Islet precursor cell (in vitro differentiated cells): ENCODE results near the gene SHLD1.
"Not testable (repeated sequence)": the region's sequence is repeated elsewhere in the genome, so short reads cannot be mapped to it uniquely, and the experiment has no call there.

Experiments used
- DNase-seq: peaks from one replicate; pipeline ENCODE4 v3.0.0-alpha.2; 2018

SHLD1 gene

GRCh38 chr20:5749952-5750779, at the start of gene SHLD1:
Gene SHLD1 (plus strand): TSS chr20:5750401. CDS start chr20:5772866, 22,465 bp downstream.
- peak; percentile 91 for DNase-seq

GRCh38 chr20:5702339-5702738, 47.9 kb upstream of the SHLD1 start:
- DNase-seq, result not testable (repeated sequence)

- DNase-seq, result no peak
These were observed 46.5 kb upstream of the SHLD1 start for GRCh38 chr20:5703681-5704101.

GRCh38 chr20:5705827-5706226, 44.4 kb upstream of the SHLD1 start:
- no peak for DNase-seq

DNA sequence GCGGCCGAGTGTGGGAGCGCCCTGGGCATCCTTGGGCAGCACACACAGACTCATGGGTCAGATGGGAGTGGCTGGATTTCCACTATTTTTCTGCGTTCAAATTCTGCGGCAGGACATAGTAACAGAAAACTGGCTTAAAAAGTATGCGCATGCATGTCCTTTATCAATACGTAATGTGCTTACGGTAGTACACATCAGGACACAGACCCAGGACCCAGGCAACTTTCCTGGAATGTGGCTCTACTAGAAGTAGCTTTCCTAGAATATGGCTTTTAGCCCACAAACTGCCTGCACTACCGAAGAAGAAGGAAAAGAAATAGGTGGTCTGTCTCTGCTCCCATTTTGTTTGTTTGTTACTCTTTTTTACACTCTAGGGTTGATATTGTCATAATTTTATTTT, 43.4 kb upstream of the SHLD1 start:
- no peak for DNase-seq

GRCh38 chr20:5710551-5710950, 39.6 kb upstream of the SHLD1 start:
- no peak for DNase-seq

GRCh38 chr20:5714261-5715041, 35.8 kb upstream of the SHLD1 start:
- no peak for DNase-seq

DNA sequence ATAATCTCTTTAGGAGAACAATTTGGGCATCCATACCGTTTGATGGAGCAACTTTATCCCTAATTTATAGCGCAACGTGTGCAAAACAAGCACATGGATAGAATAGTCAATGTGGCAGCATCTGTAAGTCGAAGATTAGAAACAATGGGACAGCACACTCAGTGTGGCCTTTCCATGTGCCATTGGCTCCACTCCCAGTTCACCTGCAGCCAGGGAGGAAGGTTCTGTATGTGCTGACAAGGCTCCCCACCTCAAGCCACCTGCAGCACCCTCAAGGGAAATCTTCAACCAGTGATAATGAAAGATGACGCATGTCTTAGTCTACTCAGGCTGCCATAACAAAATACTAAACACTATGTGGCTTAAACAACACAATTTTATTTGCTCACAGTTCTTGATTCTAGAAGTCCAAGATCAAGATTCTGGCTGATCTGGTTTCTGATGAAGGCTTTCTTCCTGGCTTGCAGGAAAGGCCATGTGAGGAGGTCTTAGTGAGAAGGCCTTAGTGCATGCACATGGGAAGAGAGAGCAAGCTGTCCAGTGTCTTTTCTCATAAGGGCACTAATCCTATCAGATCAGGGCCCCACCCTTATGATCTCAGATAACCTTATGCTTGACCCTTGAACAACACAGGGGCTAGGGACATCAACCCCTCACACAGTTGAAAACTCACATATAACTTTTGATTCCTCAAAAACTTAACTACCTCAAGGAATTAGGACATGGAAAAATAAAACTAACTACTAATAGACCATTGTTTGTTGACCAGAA, 34.9 kb upstream of the SHLD1 start:
- no peak for DNase-seq

DNA sequence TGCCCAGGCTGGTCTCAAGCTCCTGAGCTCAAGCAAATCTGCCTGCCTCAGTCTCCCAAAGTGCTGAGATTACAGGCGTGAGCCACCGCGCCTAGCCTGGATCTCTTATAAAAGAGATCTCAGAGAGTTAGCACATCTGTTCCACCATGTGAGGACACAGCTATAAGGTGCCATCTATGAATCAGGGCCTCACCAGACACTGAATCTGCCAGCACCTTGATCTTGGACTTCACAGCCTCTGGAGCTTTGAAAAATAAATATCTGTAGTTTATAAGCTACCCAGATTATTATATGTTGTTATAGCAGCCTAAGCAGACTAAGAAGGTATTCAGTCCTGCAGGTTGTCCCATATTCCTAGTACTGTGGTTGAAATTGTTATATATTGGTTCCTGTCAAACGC, 33.2 kb upstream of the SHLD1 start:
- DNase-seq, result no peak

DNA sequence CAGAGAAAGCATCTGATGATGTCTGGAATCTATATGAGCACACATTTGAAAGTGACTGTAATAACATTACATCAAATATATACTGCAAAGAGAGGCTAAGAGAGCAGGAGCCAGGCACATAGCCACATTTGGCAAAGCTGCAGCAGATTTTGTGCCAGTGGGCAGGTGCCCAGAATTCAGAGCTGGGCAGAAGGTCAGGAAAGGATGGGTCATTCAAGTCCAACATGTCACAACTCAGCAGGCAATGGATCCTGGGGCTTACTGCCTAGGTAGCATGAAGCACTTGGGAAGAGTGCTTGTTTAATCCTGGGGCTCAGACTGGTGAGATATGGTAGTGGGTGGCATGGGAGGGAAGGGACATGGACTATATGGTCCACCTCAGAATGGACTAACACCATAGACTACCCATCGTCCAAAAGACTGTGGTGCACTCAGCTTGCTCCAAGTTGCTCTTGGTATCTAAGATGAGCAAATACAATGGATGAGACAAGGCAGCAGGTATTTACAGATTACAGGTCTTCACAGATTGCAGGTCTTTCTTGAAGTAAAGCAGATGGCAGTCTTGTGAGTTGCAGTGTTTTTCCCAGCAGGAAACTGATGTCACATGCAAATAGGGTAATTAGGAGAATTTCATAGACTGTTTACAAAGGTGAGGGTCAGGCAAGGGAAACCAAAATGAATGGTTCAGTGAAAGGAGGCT, 31.2 kb upstream of the SHLD1 start:
- no peak for DNase-seq

GRCh38 chr20:5719861-5720403, 30.3 kb upstream of the SHLD1 start:
- no peak for DNase-seq

- no peak for DNase-seq
These were observed 29.5 kb upstream of the SHLD1 start for GRCh38 chr20:5720696-5721095.

GRCh38 chr20:5721356-5721755, 28.8 kb upstream of the SHLD1 start:
- not testable (repeated sequence) for DNase-seq

GRCh38 chr20:5722927-5723326, 27.3 kb upstream of the SHLD1 start:
- no peak for DNase-seq

GRCh38 chr20:5725183-5725463, 25.1 kb upstream of the SHLD1 start:
- not testable (repeated sequence) for DNase-seq

GRCh38 chr20:5727018-5727515, 23.1 kb upstream of the SHLD1 start:
- no peak for DNase-seq

- DNase-seq, result no peak
These were observed 20.9 kb upstream of the SHLD1 start for GRCh38 chr20:5729348-5729747.

DNA sequence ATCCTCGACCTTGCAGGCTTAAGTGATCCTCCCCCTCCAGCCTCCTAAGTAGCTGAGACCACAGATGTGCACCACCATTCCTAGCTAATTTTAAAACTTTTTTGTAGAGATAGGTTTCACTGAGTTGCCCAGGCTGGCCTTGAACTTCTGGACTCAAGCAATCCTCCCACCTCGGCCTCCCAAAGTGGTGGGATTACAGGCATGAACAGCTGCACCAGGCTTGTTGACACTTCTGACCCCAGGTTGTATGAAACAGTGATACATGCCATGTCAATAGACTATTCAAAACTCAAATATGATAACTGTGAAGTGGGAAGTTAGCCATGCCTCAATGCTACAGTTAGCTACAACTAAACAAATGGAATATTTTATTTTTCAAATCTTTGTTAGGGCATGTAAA, 20.1 kb upstream of the SHLD1 start:
- no peak for DNase-seq

DNA sequence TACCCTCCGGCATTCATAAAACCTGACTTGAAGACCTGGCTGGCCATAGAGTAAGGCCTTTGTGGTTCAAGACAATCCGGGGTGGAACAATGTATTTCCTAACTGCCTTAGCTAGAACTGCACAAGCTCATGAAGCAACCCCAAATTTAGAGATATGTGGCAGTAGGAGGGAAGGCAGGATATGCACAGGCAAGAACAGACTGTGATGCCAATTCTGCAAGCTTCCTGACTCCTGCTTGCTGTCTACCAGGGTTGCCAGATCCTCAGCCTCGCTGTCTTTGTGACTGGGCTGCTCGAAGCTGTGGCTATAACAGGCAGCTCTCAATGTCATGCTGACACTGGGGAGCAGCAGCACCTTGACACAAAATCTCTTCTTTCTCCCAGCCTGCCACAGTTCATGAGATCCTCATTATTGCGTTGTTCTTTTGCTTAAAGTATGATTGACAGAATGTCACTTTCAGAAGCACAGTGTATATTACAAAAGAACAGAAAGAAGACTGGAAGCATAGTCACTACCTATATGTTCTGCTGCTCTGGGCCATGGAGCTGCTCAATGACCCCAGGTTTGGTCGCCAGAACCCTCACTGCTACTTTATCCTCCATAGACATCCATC, 18.3 kb upstream of the SHLD1 start:
- DNase-seq, result no peak

- DNase-seq, result no peak
These were observed 15.6 kb upstream of the SHLD1 start for GRCh38 chr20:5734602-5735001.

DNA sequence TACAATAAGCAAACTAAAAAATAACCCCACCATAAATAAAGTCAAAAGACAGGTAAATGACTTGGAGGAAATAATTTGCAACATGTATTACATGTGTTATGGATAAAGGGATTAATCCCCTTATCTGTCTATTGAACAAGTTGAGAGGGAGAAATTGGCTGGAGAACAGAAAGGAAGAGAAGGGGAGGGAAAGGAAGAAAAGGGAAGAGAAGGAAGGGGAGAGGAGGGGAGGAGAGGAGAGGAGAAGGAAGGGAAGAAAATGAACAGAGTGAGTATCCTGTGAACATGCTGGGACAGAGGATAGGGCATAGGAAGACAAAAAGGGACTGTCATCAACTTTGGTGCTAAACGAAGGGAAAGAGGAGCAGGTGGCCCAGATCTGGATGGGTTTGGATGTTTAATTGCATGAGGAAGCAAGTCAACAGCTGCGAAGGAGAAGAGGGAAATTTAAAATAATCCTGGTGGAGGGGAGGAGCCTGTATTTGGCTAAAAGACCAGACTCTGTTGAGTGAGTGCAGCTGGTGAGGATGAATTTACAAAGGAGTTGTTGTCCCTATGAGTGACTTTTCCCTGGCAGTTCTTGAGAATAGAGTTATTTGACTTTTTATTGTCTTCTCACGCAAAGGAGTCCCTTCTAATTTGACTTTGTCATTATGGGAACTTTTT, 14.2 kb upstream of the SHLD1 start:
- no peak for DNase-seq

DNA sequence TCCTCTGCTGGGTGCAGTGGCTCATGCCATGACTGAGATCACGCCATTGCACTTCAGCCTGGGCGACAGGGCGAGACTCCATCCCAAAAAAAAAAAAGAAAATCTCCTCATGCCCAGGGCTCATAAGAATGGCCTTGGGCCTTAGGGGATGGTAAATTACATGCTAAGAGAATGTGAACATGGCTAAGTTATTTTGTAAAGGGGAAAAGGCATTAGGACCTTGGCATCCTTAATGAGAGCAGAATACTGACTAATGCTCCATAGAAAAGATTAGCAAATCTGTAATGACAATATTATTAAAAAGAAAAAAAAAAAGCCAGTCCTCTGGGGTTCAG, 12.6 kb upstream of the SHLD1 start:
- no peak for DNase-seq
